HEK293 (cell line): ENCODE measurements around the gene GAL3ST1.
"Not testable (repeated sequence)": the region's sequence is repeated elsewhere in the genome, so short reads cannot be mapped to it uniquely, and the experiment has no call there.

Experiments
- SP2 ChIP-seq: fragments of 450-650 bp; formaldehyde crosslinking; IDR thresholded peaks from 2 replicates; pipeline ENCODE4 v1.5.1; 2016; ENCODE audit warnings: missing biosample characterization, missing genetic modification characterization
- ZIC2 ChIP-seq: fragments of 450-650 bp; formaldehyde crosslinking; IDR thresholded peaks from 2 replicates; pipeline ENCODE4 v1.5.1; 2016; ENCODE audit warnings: missing biosample characterization, missing genetic modification characterization
- ZNF2 ChIP-seq: fragments of 450-650 bp; formaldehyde crosslinking; IDR thresholded peaks from 2 replicates; pipeline ENCODE4 v1.5.1; 2016; ENCODE audit warnings: missing biosample characterization, missing genetic modification characterization
- ZNF600 ChIP-seq: fragments of 450-650 bp; formaldehyde crosslinking; IDR thresholded peaks from 2 replicates; pipeline ENCODE4 v1.5.1; 2016; ENCODE audit warnings: missing biosample characterization, missing genetic modification characterization
- ZNF654 ChIP-seq: fragments of 450-650 bp; formaldehyde crosslinking; IDR thresholded peaks from 2 replicates; pipeline ENCODE4 v1.5.1; 2016; ENCODE audit warnings: low read depth, missing biosample characterization, missing genetic modification characterization
- ZNF785 ChIP-seq: fragments of 450-650 bp; formaldehyde crosslinking; IDR thresholded peaks from 2 replicates; pipeline ENCODE4 v1.5.1; 2016; ENCODE audit warnings: missing biosample characterization, missing genetic modification characterization
- TF ChIP-seq, protein P1 (sequence below): fragments of 450-650 bp; formaldehyde crosslinking; IDR thresholded peaks from 2 replicates; pipeline ENCODE4 v1.5.1; 2017; ENCODE audit warnings: missing biosample characterization, missing genetic modification characterization
- TF ChIP-seq, protein P2 (sequence below): fragments of 450-650 bp; formaldehyde crosslinking; IDR thresholded peaks from 2 replicates; pipeline ENCODE4 v1.5.1; 2016; ENCODE audit warnings: missing biosample characterization, missing genetic modification characterization
- TF ChIP-seq, protein P3 (sequence below): fragments of 450-650 bp; formaldehyde crosslinking; IDR thresholded peaks from 2 replicates; pipeline ENCODE4 v1.5.1; 2016; ENCODE audit warnings: missing biosample characterization, missing genetic modification characterization
- TF ChIP-seq, protein P4 (sequence below): fragments of 450-650 bp; formaldehyde crosslinking; IDR thresholded peaks from 2 replicates; pipeline ENCODE4 v1.5.1; 2016; ENCODE audit warnings: missing biosample characterization, missing genetic modification characterization
- TF ChIP-seq, protein P5 (sequence below): fragments of 450-650 bp; formaldehyde crosslinking; IDR thresholded peaks from 2 replicates; pipeline ENCODE4 v1.5.1; 2016; ENCODE audit warnings: missing biosample characterization, missing genetic modification characterization

DNA sequence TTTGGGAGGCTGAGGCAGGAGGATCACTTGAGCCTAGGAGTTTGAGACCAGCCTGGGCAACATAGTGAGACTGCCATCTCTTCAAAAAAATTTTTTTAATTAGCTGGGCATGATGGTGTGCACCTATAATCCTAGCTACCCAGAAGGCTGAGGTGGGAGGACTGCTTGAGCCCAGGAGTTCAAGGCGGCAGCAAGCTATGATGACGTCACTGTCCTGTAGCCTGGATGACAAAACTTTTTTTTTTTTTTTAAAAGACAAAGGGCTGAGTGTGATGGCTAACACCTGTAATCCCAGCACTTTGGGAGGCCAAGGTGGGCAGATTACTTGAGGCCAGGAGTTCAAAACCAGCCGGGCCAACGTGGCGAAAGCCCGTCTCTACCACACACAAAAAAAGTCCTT, 45.4 kb upstream of the GAL3ST1 start:
- not testable (repeated sequence) for TF ChIP-seq ZNF2 (tag by site-specific recombination); ZNF654; ZNF785 (tag by site-specific recombination); SP2 (tag by site-specific recombination); ZIC2 (tag by site-specific recombination); ZNF600 (tag by site-specific recombination)
- TF ChIP-seq, protein P1, sequence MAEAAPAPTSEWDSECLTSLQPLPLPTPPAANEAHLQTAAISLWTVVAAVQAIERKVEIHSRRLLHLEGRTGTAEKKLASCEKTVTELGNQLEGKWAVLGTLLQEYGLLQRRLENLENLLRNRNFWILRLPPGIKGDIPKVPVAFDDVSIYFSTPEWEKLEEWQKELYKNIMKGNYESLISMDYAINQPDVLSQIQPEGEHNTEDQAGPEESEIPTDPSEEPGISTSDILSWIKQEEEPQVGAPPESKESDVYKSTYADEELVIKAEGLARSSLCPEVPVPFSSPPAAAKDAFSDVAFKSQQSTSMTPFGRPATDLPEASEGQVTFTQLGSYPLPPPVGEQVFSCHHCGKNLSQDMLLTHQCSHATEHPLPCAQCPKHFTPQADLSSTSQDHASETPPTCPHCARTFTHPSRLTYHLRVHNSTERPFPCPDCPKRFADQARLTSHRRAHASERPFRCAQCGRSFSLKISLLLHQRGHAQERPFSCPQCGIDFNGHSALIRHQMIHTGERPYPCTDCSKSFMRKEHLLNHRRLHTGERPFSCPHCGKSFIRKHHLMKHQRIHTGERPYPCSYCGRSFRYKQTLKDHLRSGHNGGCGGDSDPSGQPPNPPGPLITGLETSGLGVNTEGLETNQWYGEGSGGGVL, result not testable (repeated sequence)
- TF ChIP-seq, protein P2, sequence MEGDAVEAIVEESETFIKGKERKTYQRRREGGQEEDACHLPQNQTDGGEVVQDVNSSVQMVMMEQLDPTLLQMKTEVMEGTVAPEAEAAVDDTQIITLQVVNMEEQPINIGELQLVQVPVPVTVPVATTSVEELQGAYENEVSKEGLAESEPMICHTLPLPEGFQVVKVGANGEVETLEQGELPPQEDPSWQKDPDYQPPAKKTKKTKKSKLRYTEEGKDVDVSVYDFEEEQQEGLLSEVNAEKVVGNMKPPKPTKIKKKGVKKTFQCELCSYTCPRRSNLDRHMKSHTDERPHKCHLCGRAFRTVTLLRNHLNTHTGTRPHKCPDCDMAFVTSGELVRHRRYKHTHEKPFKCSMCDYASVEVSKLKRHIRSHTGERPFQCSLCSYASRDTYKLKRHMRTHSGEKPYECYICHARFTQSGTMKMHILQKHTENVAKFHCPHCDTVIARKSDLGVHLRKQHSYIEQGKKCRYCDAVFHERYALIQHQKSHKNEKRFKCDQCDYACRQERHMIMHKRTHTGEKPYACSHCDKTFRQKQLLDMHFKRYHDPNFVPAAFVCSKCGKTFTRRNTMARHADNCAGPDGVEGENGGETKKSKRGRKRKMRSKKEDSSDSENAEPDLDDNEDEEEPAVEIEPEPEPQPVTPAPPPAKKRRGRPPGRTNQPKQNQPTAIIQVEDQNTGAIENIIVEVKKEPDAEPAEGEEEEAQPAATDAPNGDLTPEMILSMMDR (tag by site-specific recombination), result not testable (repeated sequence)
- TF ChIP-seq, protein P3, sequence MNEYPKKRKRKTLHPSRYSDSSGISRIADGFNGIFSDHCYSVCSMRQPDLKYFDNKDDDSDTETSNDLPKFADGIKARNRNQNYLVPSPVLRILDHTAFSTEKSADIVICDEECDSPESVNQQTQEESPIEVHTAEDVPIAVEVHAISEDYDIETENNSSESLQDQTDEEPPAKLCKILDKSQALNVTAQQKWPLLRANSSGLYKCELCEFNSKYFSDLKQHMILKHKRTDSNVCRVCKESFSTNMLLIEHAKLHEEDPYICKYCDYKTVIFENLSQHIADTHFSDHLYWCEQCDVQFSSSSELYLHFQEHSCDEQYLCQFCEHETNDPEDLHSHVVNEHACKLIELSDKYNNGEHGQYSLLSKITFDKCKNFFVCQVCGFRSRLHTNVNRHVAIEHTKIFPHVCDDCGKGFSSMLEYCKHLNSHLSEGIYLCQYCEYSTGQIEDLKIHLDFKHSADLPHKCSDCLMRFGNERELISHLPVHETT (tag by site-specific recombination), result not testable (repeated sequence)
- TF ChIP-seq, protein P4, sequence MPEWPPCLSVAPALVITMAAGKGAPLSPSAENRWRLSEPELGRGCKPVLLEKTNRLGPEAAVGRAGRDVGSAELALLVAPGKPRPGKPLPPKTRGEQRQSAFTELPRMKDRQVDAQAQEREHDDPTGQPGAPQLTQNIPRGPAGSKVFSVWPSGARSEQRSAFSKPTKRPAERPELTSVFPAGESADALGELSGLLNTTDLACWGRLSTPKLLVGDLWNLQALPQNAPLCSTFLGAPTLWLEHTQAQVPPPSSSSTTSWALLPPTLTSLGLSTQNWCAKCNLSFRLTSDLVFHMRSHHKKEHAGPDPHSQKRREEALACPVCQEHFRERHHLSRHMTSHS (tag by site-specific recombination), result not testable (repeated sequence)
- TF ChIP-seq, protein P5, sequence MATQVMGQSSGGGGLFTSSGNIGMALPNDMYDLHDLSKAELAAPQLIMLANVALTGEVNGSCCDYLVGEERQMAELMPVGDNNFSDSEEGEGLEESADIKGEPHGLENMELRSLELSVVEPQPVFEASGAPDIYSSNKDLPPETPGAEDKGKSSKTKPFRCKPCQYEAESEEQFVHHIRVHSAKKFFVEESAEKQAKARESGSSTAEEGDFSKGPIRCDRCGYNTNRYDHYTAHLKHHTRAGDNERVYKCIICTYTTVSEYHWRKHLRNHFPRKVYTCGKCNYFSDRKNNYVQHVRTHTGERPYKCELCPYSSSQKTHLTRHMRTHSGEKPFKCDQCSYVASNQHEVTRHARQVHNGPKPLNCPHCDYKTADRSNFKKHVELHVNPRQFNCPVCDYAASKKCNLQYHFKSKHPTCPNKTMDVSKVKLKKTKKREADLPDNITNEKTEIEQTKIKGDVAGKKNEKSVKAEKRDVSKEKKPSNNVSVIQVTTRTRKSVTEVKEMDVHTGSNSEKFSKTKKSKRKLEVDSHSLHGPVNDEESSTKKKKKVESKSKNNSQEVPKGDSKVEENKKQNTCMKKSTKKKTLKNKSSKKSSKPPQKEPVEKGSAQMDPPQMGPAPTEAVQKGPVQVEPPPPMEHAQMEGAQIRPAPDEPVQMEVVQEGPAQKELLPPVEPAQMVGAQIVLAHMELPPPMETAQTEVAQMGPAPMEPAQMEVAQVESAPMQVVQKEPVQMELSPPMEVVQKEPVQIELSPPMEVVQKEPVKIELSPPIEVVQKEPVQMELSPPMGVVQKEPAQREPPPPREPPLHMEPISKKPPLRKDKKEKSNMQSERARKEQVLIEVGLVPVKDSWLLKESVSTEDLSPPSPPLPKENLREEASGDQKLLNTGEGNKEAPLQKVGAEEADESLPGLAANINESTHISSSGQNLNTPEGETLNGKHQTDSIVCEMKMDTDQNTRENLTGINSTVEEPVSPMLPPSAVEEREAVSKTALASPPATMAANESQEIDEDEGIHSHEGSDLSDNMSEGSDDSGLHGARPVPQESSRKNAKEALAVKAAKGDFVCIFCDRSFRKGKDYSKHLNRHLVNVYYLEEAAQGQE (tag by site-specific recombination), result not testable (repeated sequence)
